Measurements from ENCODE around the gene EIPR1. TPM values are rescaled to one million over a fixed set of nuclear protein-coding genes. Genes with fewer than 3 reads are reported as not detected.

EIPR1 gene
- total RNA-seq, 4 donors from 2014 or later: 13.8 to 19.0 (median 15.3) TPM

DNA sequence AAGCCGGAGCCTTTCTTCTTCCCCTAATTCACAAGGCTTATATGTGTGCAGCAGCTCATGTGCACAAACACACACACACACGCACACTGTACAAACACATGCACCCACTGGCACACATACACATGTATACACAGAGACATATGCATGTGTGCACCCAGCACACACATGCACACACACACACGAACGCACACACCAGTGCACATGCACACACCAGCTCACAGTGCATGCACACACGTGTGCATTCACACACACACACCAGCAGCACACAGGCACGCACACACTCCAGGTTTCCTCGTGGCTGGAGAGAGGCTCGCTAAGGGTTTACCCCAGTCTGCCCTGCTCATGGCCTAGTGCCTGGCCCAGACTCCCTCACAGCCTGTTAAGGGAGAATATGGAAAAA, 234.0 kb downstream of the EIPR1 start:
- 78% methylated on average over 8 of the region's 8 CpGs for WGBS
- Histone ChIP-seq H3K9me3 (no peaks in the 10 kb centered on the region), H3K27ac (replicated peaks in 1 of 4) (no peak overlapping the region), H3K4me1 (no peaks in the 10 kb centered on the region), H3K36me3 (no peaks in the 10 kb centered on the region), H3K4me3 (no peak overlapping the region), H3K27me3 (peaks cover 0 to 17% (median 0%) of the 10 kb centered on the region in 4 donors)
- no peak for DNase-seq (ENCODE audit: extremely low spot score)
- TF ChIP-seq, protein P1, sequence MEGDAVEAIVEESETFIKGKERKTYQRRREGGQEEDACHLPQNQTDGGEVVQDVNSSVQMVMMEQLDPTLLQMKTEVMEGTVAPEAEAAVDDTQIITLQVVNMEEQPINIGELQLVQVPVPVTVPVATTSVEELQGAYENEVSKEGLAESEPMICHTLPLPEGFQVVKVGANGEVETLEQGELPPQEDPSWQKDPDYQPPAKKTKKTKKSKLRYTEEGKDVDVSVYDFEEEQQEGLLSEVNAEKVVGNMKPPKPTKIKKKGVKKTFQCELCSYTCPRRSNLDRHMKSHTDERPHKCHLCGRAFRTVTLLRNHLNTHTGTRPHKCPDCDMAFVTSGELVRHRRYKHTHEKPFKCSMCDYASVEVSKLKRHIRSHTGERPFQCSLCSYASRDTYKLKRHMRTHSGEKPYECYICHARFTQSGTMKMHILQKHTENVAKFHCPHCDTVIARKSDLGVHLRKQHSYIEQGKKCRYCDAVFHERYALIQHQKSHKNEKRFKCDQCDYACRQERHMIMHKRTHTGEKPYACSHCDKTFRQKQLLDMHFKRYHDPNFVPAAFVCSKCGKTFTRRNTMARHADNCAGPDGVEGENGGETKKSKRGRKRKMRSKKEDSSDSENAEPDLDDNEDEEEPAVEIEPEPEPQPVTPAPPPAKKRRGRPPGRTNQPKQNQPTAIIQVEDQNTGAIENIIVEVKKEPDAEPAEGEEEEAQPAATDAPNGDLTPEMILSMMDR (IDR thresholded peaks at IDR 0.05): no peak
- TF ChIP-seq EP300 (IDR thresholded peaks at IDR 0.05) (no peak), POLR2A (IDR thresholded peaks at IDR 0.05; ENCODE audit: low read depth) (no peak), POLR2AphosphoS5 (IDR thresholded peaks at IDR 0.05) (no peak)
- intact Hi-C loops (cut with DNase I): no loop called here

DNA sequence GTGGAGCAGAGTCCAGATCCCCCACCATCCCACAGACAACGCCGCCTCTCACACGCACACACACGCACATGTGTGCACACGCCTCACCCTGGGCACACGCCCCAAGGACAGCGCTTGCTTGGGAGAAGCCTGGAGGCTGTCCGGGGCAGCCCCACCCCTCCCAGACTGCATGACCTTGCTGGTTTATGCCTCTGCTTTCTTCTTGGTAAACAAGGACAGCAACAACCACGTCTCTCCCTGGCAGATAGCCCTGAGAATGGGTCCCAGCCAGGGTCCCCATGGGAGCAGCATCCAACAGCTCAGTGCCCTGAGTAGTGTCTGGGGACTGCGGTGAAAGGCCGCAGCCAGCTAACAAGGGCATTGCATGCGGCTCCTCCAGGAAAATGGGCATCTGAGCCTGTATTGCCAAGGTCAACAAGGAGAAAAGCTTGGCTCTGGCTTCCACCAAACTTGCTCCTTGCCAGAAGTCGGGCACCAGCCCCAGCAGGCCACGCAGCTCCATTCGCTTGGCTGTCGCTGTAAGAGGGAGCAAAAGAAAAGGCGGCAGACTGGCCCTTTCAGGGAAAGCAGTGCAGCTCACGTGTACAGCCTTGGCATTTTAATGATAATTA, 234.6 kb downstream of the EIPR1 start:
- Histone ChIP-seq H3K36me3 (no peaks in the 10 kb centered on the region), H3K4me3 (no peak overlapping the region), H3K4me1 (no peaks in the 10 kb centered on the region), H3K27me3 (peaks cover 0 to 11% (median 0%) of the 10 kb centered on the region in 4 donors), H3K9me3 (no peaks in the 10 kb centered on the region), H3K27ac (replicated peaks in 1 of 4) (no peak overlapping the region)
- WGBS: 85% methylated on average over 16 of the region's 18 CpGs
- DNase-seq (ENCODE audit: extremely low spot score): no peak
- no peak for TF ChIP-seq EP300 (IDR thresholded peaks at IDR 0.05)
- no peak for TF ChIP-seq POLR2AphosphoS5 (IDR thresholded peaks at IDR 0.05)
- no peak for TF ChIP-seq POLR2A (IDR thresholded peaks at IDR 0.05; ENCODE audit: low read depth)
- TF ChIP-seq, protein P1 (IDR thresholded peaks at IDR 0.05): no peak
- intact Hi-C loops (cut with DNase I): no loop called here

DNA sequence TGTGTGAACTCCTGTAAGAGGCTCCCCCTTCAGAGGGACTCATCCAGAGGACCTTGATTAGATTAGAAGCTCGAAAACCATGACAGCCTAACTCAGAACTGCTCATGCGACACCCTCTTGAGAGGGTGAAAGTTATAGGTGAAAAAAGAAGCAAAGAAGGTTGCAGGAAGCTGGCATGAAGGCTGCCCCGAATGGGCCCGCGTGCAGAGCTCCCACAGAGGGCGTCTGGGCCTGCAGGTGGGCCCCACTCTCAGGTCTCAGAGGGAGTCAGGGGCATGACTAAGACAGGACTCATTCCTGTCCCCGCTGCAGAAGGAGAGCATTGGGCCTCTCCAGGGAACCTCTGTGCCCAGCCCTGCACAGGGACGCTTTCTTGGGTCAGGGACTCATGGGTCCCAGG, 235.4 kb downstream of the EIPR1 start:
- no peak for TF ChIP-seq POLR2A (IDR thresholded peaks at IDR 0.05; ENCODE audit: low read depth)
- no peak for TF ChIP-seq EP300 (IDR thresholded peaks at IDR 0.05)
- no peak for TF ChIP-seq POLR2AphosphoS5 (IDR thresholded peaks at IDR 0.05)
- TF ChIP-seq, protein P1 (IDR thresholded peaks at IDR 0.05): no peak
- 91% methylated on average over 8 of the region's 8 CpGs for WGBS
- Histone ChIP-seq H3K4me1 (no peaks in the 10 kb centered on the region), H3K27ac (replicated peaks in 1 of 4) (no peak overlapping the region), H3K4me3 (no peak overlapping the region), H3K27me3 (peaks cover 0 to 6% (median 0%) of the 10 kb centered on the region in 4 donors), H3K9me3 (no peaks in the 10 kb centered on the region), H3K36me3 (no peaks in the 10 kb centered on the region)
- no peak for DNase-seq (ENCODE audit: extremely low spot score)
- intact Hi-C loops (cut with DNase I): no loop called here

DNA sequence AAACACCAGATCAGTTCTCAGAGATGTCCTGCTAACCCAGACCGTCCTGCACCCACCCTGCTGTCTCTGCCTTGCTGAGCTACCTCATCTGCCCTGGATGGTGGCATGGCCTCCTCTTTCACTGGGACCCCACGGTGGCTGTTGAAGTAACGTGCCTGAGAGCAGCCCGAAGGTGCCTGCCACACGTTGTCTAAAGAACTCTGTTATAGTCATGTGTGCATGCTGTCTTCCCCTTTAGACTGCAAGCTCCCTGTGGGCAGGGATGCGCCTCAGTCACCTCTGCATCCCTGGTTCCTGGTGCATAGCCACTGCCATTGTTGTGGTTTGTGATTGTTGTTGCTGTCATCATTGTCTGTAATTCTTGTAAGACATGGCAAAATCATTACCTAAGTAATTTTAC, 235.9 kb downstream of the EIPR1 start:
- 94% methylated on average over 6 of the region's 6 CpGs for WGBS
- H3K4me1 ChIP-seq: no peaks in the 10 kb centered on the region
- intact Hi-C loops (cut with DNase I): no loop called here
- H3K4me3 ChIP-seq: no peak overlapping the region
- TF ChIP-seq EP300 (IDR thresholded peaks at IDR 0.05): no peak
- TF ChIP-seq POLR2A (IDR thresholded peaks at IDR 0.05; ENCODE audit: low read depth): no peak
- TF ChIP-seq, protein P1 (IDR thresholded peaks at IDR 0.05): no peak
- TF ChIP-seq POLR2AphosphoS5 (IDR thresholded peaks at IDR 0.05): no peak
- H3K27me3 ChIP-seq: peaks cover 0 to 4% (median 0%) of the 10 kb centered on the region in 4 donors
- no peaks in the 10 kb centered on the region for H3K9me3 ChIP-seq
- no peak for DNase-seq (ENCODE audit: extremely low spot score)
- no peak overlapping the region for H3K27ac ChIP-seq (replicated peaks in 1 of 4)
- no peaks in the 10 kb centered on the region for H3K36me3 ChIP-seq

DNA sequence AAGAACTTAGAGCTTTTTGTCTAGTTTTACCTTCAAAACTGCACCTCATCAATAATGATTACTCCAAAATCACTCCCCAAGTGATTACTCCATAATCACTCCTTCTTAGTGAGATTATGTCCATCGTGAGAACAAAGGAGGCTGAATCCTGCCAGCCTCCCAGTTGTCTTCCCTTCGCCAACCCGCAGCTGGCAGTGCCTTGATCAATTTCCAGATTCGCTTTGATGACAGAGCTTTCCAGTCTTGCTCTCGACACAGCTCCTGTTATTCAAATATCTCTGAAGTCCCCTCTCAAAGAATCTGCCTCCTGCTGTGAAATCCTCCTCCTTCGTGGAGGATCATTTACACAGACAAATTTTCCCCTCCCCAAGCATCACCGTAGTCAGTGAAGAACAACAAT, 237.7 kb downstream of the EIPR1 start:
- no peaks in the 10 kb centered on the region for H3K36me3 ChIP-seq
- DNase-seq (ENCODE audit: extremely low spot score): no peak
- H3K4me1 ChIP-seq: no peaks in the 10 kb centered on the region
- peaks cover 0 to under 1% (median 0%) of the 10 kb centered on the region in 4 donors for H3K9me3 ChIP-seq
- peaks cover 0 to 4% (median 0%) of the 10 kb centered on the region in 4 donors for H3K27me3 ChIP-seq
- TF ChIP-seq EP300 (IDR thresholded peaks at IDR 0.05): no peak
- TF ChIP-seq POLR2AphosphoS5 (IDR thresholded peaks at IDR 0.05): no peak
- TF ChIP-seq, protein P1 (IDR thresholded peaks at IDR 0.05): no peak
- no peak for TF ChIP-seq POLR2A (IDR thresholded peaks at IDR 0.05; ENCODE audit: low read depth)
- H3K4me3 ChIP-seq: no peak overlapping the region
- intact Hi-C loops (cut with DNase I): no loop called here
- no peak overlapping the region for H3K27ac ChIP-seq (replicated peaks in 1 of 4)
- WGBS: 74% methylated on average over 7 of the region's 7 CpGs

Data from esophagus muscularis mucosa (tissue), 4 donors.